22Rv1 (cell line): ENCODE measurements around the gene NEDD4L.

Source experiments
- H3K27ac ChIP-seq: fragments of 450-650 bp; 2 replicates; pipeline ENCODE4 v1.5.1; 2017
- ZFX ChIP-seq: fragments of 450-650 bp; IDR thresholded peaks from 2 replicates; pipeline ENCODE4 v1.6.1; 2017; ENCODE audit warnings: antibody characterized with exemption, borderline replicate concordance
- TF ChIP-seq, protein P1 (sequence below): fragments of 450-650 bp; IDR thresholded peaks from 2 replicates; pipeline ENCODE4 v1.5.1; 2017; ENCODE audit warnings: mild to moderate bottlenecking

Gene NEDD4L

DNA sequence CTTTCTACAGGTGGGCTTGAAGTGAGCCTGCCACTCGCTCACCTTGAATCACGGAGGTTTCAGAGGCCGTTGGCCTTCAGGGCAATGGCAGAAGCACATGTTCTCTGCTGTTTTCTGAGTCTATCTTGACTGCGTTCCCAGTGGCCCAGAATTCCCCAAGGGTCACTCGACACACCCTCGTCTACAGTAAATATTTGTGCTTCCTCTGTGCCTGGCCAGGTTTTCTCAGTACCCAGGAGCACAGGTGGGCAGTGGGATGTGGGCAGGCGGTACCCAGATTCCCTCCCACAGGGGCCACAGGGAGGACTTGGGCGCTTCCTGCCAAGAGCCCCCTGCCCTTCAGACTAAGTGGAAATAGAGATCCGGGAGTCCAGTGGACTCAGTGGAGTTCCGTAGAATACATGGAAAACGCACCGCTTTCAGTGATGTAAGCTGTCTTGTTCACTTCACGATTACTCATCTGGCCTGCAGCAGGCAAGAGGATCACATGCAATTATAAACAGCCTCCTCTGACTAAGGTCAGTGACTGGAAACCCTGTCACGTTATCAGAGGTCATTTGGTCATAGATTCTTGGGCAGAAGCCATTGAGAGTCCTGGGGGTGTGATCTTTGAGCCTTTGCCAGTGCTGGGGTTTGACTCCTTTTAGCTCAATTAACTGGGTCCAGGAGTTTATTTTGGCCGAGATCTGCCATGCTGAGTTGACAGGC lies 179.8 kb downstream of the NEDD4L start:
- TF ChIP-seq, protein P1, sequence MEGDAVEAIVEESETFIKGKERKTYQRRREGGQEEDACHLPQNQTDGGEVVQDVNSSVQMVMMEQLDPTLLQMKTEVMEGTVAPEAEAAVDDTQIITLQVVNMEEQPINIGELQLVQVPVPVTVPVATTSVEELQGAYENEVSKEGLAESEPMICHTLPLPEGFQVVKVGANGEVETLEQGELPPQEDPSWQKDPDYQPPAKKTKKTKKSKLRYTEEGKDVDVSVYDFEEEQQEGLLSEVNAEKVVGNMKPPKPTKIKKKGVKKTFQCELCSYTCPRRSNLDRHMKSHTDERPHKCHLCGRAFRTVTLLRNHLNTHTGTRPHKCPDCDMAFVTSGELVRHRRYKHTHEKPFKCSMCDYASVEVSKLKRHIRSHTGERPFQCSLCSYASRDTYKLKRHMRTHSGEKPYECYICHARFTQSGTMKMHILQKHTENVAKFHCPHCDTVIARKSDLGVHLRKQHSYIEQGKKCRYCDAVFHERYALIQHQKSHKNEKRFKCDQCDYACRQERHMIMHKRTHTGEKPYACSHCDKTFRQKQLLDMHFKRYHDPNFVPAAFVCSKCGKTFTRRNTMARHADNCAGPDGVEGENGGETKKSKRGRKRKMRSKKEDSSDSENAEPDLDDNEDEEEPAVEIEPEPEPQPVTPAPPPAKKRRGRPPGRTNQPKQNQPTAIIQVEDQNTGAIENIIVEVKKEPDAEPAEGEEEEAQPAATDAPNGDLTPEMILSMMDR = no peak
- TF ChIP-seq ZFX = no peak
- H3K27ac ChIP-seq = peak overlapping the region; percentile 88

DNA sequence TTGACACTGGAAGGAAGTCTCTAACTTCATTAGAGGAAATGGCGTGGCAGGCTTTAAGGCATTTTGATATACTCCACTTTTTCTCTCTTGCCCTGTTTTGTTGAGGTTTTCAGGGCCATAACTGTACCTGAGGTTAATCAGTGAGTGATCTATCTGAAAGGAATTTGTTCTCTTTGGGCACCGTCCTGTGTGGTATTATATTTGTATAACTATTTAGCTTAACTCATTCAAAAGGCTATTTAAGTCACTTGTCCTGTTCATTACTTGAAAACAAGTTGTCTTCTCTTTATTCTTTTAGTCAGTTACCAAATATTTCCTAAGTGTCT lies 180.4 kb downstream of the NEDD4L start:
- no peak for TF ChIP-seq ZFX
- TF ChIP-seq, protein P1 = no peak

DNA sequence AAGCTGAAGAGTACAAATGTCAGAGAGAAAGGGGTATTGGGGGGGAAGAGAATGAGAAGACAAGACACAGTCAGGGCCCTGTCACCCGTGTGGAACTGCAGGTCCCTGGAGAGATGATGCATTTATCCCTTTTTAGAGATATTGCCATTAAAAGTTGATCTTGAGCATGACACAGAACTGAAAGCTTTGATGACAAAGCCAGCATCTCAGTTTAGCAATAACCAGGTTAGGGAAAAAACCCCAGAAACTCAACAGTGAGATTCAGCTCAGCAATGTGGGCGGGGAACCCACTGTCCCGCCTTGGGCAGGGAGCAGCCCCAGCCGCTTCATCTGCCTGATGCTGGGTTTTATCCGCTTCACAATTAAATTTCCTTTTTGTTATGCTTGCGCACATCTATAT lies 181.1 kb downstream of the NEDD4L start:
- peak overlapping the region; percentile 88 for H3K27ac ChIP-seq
- TF ChIP-seq, protein P1 = no peak
- no peak for TF ChIP-seq ZFX

More for the DNA sequence above, 180.4 kb downstream of the NEDD4L start:
- peak overlapping the region; percentile 88 for H3K27ac ChIP-seq

DNA sequence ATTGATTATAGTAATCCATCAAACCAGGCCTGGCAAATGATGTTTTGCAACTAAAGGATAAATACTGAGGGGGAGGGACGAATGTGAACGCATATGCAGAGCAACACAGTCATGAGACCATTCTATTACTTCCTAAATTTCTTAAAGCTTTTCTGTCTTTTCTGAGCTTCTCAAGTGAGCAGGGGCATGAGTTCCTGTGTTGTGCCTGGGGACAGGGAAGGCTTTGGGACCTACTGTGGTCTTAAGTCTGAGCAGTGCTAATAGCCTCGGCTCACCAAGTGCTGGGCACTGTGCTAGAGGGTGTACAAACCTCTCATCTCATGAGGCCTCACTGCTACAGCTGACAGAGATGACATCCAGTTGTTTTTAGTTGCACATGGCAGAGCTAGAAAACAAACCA lies 182.4 kb downstream of the NEDD4L start:
- no peak for TF ChIP-seq ZFX
- TF ChIP-seq, protein P1 = no peak

DNA sequence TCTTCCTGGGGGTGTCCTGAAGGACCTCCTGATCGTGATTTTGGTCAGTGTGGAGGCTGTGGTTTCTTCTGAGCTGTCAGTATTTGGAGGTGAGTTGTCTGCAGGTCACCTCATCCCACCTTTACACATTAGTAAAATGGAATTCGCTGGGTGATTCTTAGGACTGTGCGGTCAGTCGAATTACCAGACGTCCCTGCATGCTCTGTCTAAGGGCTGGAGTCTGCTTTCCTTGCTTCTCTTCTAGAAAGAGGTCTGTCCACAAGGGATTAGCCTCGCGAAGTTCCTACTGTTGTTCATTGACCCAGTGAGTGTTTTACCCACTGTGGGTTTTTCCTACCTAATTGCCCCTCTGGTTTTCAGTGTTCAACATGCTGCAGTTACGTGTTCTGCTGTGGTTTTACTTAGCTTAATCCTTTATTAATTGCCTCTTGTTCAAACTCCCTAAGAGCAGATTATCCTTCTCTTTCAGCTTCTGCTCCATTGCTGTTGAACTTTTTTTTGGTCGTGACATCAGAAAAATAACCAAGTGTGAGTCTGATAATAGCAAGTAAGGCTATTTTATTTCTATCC lies 183.4 kb downstream of the NEDD4L start:
- TF ChIP-seq ZFX = no peak
- TF ChIP-seq, protein P1 = no peak
- no peak overlapping the region for H3K27ac ChIP-seq

More for the DNA sequence above, 182.4 kb downstream of the NEDD4L start:
- no peak overlapping the region for H3K27ac ChIP-seq

DNA sequence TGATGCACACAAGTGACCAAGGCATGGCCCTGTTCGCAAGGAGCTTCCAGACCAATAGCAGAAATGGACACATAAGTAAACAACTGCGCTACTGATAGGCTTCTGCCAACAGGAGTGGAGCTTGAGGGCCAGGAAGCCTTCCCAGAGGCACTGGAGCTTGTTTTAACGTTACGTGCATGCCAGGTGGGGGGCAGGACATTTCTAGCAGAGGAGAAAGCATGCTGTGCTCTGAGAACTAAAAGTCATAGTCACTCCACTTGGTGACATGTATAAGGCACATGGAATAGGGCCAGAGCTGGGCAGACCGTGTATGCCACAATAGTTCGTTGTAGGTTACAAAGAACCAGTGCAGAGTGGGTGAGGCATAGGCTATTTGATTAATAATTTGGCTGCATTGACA lies 184.2 kb downstream of the NEDD4L start:
- no peak overlapping the region for H3K27ac ChIP-seq
- TF ChIP-seq, protein P1 = no peak
- TF ChIP-seq ZFX = no peak

DNA sequence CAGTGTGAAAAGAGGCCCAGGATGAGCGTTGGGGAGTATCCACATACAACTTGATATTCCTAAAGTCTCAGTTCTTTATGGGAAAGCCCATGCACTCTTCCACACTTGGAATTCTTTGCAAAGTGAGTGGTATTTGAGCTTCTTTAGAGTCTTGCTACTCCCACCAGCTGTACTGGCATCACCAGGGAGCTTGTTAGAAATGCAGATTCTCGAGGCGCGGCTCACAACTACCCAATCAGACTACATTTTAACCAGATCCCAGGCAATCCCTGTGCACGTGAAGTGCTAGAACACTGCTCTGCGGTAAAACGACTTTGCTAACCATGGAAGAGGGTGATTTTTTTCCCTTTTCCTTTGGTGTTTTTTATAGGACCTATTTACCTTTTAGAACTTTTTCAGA lies 184.7 kb downstream of the NEDD4L start:
- TF ChIP-seq, protein P1 = no peak
- no peak for TF ChIP-seq ZFX
- no peak overlapping the region for H3K27ac ChIP-seq
